RPMI7951 (cell line): ENCODE measurements around the gene PRSS56. TPM values are rescaled to one million over a fixed set of nuclear protein-coding genes. Genes with fewer than 3 reads are reported as not detected.
"Not testable (repeated sequence)": the region's sequence is repeated elsewhere in the genome, so short reads cannot be mapped to it uniquely, and the experiment has no call there.

ENCODE experiments used
- DNase-seq: peaks from one replicate; pipeline ENCODE4 v3.0.0-alpha.2; 2012; ENCODE audit warnings: low read depth
- total RNA-seq: library from RNA; depleted of rRNA; stranded (reverse); fragments of >200 nt; shearing (Covaris generic); gene quantifications from 2 replicates; pipeline ENCODE4 v1.2.3, GENCODE V29; 2014

PRSS56 gene
- total RNA-seq, 1 experiment from 2014 or later = not detected

GRCh38 chr2:232541961-232542714 is 21.9 kb downstream of the PRSS56 start:
- no peak for DNase-seq

GRCh38 chr2:232542715-232543467 is 22.7 kb downstream of the PRSS56 start:
- no peak for DNase-seq

GRCh38 chr2:232543491-232543890 is 23.3 kb downstream of the PRSS56 start:
- no peak for DNase-seq

- DNase-seq = no peak
Observed at GRCh38 chr2:232543928-232544631, 23.9 kb downstream of the PRSS56 start.

GRCh38 chr2:232544674-232545073 is 24.5 kb downstream of the PRSS56 start:
- no peak for DNase-seq

- no peak for DNase-seq
Observed at GRCh38 chr2:232545511-232546375, 25.6 kb downstream of the PRSS56 start.

GRCh38 chr2:232547991-232548390 is 27.8 kb downstream of the PRSS56 start:
- DNase-seq = no peak

- no peak for DNase-seq
Observed at GRCh38 chr2:232549655-232550353, 29.6 kb downstream of the PRSS56 start.

GRCh38 chr2:232550354-232551249 is 30.4 kb downstream of the PRSS56 start, which contains the start of the genes EIF4E2 and TIGD1:
EIF4E2 (plus strand) TSS chr2:232550689; CDS start chr2:232550725, 36 bp downstream.
TIGD1 (minus strand) TSS chr2:232550557; CDS start chr2:232549882, 675 bp downstream.
- DNase-seq = peak; percentile 94

GRCh38 chr2:232551250-232551638 is 31.1 kb downstream of the PRSS56 start:
- no peak for DNase-seq

- DNase-seq = no peak
Observed at GRCh38 chr2:232551776-232552175, 31.6 kb downstream of the PRSS56 start.

- no peak for DNase-seq
Observed at GRCh38 chr2:232556426-232556825, 36.2 kb downstream of the PRSS56 start.

GRCh38 chr2:232562515-232563151 is 42.4 kb downstream of the PRSS56 start:
- no peak for DNase-seq

- no peak for DNase-seq
Observed at GRCh38 chr2:232563580-232563979, 43.4 kb downstream of the PRSS56 start.

GRCh38 chr2:232567721-232568120 is 47.5 kb downstream of the PRSS56 start:
- DNase-seq = peak; percentile 26

GRCh38 chr2:232568161-232568560 is 48.0 kb downstream of the PRSS56 start:
- DNase-seq = peak; percentile 96

- DNase-seq = no peak
Observed at GRCh38 chr2:232569541-232569940, 49.4 kb downstream of the PRSS56 start.

GRCh38 chr2:232570481-232570880 is 50.3 kb downstream of the PRSS56 start:
- not testable (repeated sequence) for DNase-seq

- DNase-seq = peak; percentile 30
Observed at GRCh38 chr2:232571026-232571474, 50.9 kb downstream of the PRSS56 start.
